ENCODE measurements around the gene TMIGD2.
A peak's percentile ranks its signal among the peaks of the same experiment; 100 is the strongest.
"Not testable (repeated sequence)": the region's sequence is repeated elsewhere in the genome, so short reads cannot be mapped to it uniquely, and the experiment has no call there.

The TMIGD2 gene

DNA sequence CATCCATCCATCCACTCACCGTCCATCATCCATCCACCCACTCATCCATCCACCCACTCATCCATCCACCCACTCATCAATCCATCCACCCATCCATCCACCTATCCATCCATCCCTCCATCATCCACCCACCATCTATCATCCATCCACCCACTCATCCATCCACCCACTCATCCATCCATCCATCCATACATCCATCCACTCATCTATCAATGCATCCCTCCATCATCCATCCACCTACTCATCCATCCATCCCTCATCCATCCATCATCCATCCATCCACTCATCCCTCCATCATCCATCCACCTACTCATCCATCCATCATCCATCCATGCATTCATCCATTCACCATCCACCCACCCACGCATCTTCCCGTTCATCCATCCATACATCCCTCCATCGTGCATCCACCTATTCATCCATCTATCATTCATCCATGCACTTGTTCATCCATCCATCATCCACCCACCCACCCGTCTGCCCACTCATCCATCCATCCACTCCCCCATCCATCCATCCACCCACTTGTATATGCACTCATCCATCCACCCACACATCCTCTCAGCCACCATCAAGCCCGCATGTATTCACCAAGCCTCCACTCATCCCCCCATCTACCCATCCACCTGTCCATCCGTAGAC is 32.9 kb upstream of the TMIGD2 start:
- no peak for TF ChIP-seq CTCF (IDR thresholded peaks at IDR 0.05; ENCODE audit: insufficient read depth, low read depth, low read length, missing control alignments)
- no peak overlapping the region for H3K4me3 ChIP-seq (ENCODE audit: low read length)
- DNase-seq (ENCODE audit: low read depth), result no peak

DNA sequence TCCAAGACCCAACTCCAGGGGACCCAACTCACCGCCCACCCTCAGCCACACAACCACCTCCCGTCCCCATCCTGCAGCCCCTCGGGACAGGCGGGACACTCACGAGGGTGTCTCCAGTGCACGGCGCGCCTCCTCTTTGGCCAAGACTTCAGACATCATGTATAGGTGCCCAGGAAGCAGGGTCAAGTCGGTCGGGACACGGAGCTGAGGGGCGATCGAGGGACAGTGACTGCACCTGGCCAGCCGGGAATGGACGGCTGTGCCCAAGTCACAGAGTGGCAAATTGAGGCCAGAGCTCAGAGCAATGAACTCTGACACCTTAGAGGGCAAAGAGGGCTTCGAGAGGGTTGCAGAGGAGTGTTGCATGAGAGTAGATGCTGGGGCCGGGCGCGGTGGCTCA is 27.7 kb upstream of the TMIGD2 start:
- no peak for DNase-seq (ENCODE audit: low read depth)
- no peak overlapping the region for H3K4me3 ChIP-seq (ENCODE audit: low read length)
- no peak for TF ChIP-seq CTCF (IDR thresholded peaks at IDR 0.05; ENCODE audit: insufficient read depth, low read depth, low read length, missing control alignments)

DNA sequence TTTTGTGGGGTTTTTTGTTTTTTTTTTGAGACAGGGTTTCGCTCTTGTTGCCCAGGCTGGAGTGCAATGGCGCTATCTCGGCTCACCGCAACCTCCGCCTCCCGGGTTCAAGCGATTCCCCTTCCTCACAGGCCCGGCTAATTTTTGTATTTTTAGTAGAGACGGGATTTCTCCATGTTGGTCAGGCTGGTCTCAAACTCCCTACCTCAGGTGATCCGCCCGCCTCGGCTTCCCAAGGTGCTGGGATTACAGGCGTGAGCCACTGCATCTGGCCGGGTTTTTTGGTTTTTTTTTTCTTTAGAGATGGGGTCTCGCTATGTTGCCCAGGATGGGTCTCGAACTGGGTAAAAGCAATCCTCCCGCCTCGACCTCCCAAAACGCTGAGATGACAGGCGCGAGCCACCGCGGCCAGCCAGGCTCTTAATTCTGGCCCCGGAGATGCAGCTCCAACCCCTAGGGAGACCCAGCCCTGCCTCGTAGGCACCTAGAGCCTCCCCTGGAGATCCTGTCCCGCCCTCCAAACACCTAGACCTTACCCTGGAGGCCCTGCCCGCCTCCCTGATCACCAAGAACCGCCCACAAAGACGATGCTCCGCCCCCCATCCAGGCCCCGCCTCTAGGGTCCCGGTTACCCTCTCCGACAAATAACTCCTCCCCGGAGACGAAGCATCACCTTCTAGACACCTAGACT is 26.9 kb upstream of the TMIGD2 start:
- DNase-seq (ENCODE audit: low read depth), result not testable (repeated sequence)

DNA sequence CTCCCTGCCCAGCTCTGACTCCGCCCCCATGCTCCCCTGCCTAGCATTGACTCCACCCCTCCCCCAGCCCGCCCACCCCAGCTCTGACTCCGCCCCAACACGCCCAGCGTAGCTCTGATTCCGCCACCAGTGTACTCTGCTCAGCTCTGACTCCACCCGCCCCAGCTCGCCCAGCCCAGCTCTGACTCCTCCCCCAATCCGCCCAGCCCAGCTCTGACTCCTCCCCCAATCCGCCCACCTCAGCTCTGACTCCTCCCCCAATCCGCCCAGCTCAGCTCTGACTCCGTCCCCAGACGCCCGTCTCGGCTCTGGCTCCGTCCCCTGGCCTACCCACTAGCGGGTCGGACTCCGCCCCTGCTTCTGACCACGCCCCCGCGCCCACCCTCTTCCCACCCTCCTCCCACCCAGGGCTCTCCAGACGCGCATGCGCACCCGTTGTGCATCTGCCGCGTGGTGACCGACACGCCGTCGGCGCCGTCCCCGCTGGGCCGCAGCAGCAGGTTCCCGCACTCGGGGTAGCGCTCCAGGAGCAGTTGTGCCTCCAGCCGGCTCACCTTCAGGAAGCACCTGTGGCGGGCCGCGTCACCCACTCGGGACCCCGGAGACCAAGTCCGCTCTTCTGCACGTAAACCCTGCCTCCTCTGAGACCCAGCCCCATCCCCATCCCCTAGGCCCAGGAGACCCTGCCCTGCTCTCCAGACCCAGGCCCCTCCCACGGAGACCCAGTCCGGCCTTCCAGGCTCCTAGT is 26.2 kb upstream of the TMIGD2 start:
- no peak for TF ChIP-seq CTCF (IDR thresholded peaks at IDR 0.05; ENCODE audit: insufficient read depth, low read depth, low read length, missing control alignments)
- DNase-seq (ENCODE audit: low read depth), result peak; percentile 77
- peak overlapping the region; percentile 45 for H3K4me3 ChIP-seq (ENCODE audit: low read length)

More for the DNA sequence above, 26.9 kb upstream of the TMIGD2 start:
- peak overlapping the region; percentile 45 for H3K4me3 ChIP-seq (ENCODE audit: low read length)

DNA sequence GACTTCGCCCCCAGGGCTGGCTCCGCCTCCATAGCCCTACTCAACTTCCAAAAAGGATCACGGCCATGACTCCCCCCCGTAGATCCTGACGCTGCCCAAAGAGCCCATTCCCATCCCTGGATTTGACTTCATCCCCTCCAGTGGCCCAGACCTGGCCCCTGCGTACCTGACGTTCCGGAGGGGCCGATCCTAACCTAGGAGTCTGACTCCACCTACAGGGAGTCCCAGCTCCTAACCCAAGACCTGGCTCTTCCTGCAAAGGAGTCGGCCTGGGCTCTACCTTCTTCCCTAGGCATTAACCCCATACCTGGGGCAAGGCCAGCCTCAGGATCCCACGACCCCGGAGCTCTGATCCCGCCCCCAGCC is 25.7 kb upstream of the TMIGD2 start:
- no peak for TF ChIP-seq CTCF (IDR thresholded peaks at IDR 0.05; ENCODE audit: insufficient read depth, low read depth, low read length, missing control alignments)
- DNase-seq (ENCODE audit: low read depth), result no peak
- peak overlapping the region; percentile 8 for H3K4me3 ChIP-seq (ENCODE audit: low read length)

GRCh38 chr19:4327252-4327876 is 25.2 kb upstream of the TMIGD2 start:
- no peak for TF ChIP-seq CTCF (IDR thresholded peaks at IDR 0.05; ENCODE audit: insufficient read depth, low read depth, low read length, missing control alignments)
- no peak overlapping the region for H3K4me3 ChIP-seq (ENCODE audit: low read length)
- DNase-seq (ENCODE audit: low read depth), result peak; percentile 35

DNA sequence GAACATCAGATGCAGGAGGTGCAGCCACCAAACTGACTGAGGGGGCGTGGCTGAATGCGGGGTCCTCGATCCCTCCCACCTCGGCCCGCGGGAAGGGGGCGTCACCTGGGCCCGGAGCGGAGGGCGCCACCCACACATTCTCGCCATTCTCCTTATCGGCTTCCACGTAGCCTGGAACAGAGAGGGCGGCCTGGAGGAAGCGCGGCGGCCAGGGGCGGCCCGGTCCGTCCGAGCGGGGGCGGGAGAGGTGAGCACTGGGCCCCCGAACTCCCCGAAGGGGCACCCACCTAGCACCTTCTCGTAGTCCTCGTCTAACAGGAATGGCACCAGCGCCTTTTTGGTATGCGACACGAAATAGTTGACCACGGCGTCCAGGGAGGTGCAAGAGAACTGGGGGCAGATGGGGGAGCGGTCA is 24.7 kb upstream of the TMIGD2 start:
- no peak overlapping the region for H3K4me3 ChIP-seq (ENCODE audit: low read length)
- no peak for DNase-seq (ENCODE audit: low read depth)
- no peak for TF ChIP-seq CTCF (IDR thresholded peaks at IDR 0.05; ENCODE audit: insufficient read depth, low read depth, low read length, missing control alignments)
